Measurements from ENCODE around the gene NETO2.
"Not testable (repeated sequence)": the region's sequence is repeated elsewhere in the genome, so short reads cannot be mapped to it uniquely, and the experiment has no call there.

NETO2 gene

DNA sequence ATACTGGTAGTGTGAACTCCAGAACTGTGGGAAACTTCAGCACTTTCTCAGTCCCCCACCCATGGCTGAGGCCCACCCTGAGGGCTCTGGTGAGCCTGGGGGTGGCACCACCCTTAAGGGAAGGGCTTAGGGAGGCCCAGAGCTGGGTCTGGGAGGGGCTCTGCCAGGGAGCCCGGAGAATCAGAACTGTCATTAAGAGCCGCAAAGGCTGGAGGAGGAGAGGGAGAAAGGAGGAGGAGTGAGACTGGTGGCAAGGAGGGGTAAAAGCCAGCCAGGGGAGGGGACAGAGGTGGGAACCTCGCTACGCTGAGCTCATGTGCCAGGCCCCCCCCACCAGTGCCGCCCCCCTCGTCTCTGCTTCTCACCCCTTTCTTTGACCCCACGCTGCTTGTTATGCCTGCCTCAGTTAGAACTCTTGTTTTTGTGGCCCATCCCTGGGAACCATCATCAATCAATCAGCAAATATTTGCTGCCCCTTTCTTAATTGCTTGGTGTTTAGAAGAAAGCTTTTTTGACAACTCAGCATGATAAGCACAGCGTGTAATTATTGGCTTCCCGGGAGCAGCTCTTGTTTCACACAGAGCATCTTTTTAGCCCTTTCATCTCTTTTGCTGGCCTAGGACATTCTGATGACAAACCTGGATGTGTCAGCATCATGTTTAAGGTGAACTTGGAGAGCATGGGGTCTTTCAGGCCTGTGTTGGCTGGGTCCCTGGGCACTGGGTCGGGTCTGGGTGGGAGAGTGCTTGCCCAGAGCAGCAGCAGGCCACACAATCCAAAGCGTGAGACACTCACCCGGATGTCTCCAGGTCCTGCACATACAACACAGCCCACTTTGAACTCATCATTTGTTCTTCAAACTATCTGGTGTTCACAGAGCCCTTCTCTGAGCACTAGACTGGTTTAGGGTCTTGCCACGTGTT is 77.7 kb downstream of the NETO2 start:
- no peak for DNase-seq (ENCODE audit: low read depth in 3 of 3, low spot score in 1 of 3)

GRCh38 chr16:47064775-47065174 is 79.0 kb downstream of the NETO2 start:
- no peak for DNase-seq (ENCODE audit: low read depth in 3 of 3, low spot score in 1 of 3)

DNA sequence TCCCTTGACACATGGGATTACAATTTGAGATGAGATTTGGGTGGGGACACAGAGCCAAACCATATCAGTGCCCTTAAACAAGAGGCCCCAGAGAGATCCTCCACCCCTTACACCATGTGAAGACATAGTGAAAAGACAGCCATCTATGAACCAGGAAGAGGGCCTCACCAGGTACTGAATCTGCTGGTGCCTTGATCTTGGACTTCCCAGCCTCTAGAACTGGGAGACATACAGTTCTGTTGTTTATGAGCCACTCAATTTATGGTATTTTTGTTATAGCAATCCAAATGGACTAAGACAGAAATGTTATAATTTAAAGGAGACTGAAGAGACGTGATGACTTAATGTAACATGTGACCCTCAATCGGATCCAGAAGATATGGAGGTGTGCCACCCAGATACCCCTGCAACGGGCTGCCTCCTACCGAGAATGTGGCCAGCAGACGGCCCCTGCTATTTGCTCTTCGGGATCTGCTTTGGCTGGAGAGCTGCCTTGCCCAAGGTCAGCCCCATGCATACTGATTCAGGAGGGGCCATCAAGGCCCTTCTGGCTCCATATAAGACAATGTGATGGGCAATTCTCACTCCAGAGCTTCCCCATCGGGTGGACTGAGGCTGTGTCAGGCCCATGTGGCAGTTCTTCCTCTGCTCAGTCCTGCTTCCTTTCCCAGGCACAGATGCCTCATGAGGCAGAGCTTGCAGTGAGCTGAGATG is 80.6 kb downstream of the NETO2 start:
- no peak for DNase-seq (ENCODE audit: low read depth in 3 of 3, low spot score in 1 of 3)

DNA sequence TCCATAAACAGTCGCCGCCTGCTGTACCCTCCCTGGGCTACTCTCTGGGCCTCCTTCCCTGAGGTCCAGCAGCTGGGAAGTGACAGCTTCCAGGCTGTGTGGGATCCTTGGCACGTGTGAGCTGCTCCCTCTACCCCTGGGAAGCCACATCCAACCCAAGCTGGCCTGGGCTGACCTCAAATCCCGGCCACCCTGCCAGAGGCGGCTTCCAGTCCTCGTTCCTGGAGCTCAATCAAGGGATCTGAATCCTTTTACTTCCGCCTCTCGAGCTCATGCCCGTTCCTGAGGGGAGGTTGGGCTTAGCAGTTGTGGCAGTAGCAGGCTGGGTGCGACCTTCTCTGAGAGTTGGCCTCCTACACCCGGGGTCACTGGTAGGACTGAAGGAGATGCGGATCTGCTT is 82.5 kb downstream of the NETO2 start:
- no peak for DNase-seq (ENCODE audit: low read depth in 3 of 3, low spot score in 1 of 3)

GRCh38 chr16:47060596-47060995 is 83.1 kb downstream of the NETO2 start:
- DNase-seq (ENCODE audit: low read depth in 3 of 3, low spot score in 1 of 3): no peak

GRCh38 chr16:47059991-47060390 is 83.8 kb downstream of the NETO2 start:
- no peak for DNase-seq (ENCODE audit: low read depth in 3 of 3, low spot score in 1 of 3)

- not testable (repeated sequence) for DNase-seq (ENCODE audit: low read depth in 3 of 3, low spot score in 1 of 3)
Observed at GRCh38 chr16:47059130-47059529, 84.6 kb downstream of the NETO2 start.

DNA sequence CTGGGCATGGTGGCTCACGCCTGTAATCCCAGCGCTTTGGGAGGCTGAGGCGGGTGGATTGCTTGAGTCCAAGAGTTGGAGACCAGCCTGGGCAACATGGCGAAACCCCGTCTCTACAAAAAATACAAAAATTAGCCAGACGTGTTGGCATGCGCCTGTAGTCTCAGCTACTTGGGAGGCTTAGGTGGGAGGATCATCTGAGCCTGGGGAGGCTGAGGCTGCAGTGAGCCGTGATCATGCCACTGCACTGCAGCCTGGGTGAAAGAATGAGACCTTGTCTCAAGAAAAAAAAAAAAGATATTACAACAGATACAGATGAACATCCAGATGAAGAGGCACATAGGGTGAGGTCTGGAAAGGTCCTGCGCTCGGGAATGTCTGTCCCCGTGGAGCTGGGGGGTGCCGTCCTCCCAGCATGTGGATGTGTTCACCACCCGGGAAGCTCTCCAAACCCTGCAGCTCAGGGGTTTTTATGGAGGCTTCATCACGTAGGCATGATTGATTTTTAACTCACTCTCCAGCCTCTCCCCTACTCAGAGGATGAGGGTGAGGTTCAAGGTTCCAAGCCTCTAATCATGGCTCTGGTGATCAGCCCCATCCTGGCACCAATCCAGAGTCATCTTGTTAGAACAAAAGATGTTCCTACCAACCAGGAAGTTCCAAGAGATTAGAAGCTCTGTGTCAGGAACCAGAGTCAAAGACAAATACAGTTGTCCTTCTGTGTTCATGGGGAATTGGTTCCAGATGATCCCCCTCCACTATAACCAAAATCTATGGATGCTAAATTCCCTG is 85.3 kb downstream of the NETO2 start:
- no peak for DNase-seq (ENCODE audit: low read depth in 3 of 3, low spot score in 1 of 3)

DNA sequence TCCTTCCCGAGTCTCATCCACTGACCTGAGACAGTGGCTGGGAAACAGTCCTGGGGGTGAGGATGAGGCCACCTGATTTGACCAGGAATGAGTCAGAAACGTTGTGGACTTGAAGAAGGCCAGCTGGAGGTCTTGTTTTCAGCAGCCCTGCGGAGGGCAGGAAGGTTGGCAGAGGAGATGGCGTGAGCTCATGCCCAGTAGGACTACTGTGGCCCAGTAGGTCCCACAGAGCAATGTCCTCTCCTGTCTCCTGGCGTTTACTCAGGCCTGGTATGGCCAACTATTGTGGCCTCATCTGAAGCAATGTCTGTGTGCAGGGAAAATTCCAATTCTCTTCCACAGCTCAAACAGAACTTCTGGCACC is 86.1 kb downstream of the NETO2 start:
- DNase-seq (ENCODE audit: low read depth in 3 of 3, low spot score in 1 of 3): no peak

DNA sequence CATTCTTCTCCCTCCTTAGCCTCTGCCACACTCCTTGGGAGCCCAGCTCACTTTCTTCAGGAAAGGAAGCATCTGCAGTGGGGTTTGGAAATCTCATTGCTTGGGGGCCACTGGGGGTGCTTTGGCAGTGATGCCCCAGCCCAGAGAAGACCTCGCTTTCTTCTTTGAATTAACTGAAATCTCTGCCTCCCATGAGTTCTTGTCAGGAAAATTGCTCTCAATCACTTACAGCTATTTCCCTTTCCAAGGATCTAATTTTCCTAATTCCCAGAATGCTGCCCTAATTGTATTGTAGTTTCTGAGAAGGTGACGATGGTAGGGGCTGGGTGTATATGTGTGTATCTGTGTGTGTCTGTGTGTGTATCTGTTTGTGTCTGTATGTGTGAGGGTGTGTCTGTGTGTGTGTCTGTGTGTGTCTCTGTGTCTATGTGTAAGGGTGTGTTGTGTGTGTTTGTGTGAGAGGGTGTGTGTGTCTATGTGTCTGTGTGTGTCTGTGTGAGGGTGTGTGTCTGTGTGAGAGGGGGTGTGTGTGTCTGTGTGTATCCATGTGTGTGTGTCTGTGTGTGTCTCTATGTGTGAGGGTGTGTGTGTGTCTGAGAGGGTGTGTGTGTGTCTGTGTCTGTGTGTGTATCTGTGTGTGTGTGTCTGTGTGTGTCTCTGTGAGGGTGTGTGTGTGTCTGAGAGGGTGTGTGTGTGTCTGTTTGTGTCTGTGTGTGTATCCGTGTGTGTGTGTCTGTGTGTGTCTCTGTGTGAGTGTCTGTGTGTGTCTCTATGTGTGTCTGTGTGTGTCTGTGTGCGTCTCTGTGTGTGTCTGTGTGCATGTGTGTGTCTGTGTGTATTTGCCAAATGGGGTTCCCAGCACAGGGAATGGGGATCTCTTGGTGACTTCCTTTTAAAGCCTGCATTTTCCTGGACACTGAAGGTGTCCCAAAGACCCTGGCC is 86.8 kb downstream of the NETO2 start:
- no peak for DNase-seq (ENCODE audit: low read depth in 3 of 3, low spot score in 1 of 3)

GRCh38 chr16:47056061-47056460 is 87.7 kb downstream of the NETO2 start:
- DNase-seq (ENCODE audit: low read depth in 3 of 3, low spot score in 1 of 3): not testable (repeated sequence)

DNA sequence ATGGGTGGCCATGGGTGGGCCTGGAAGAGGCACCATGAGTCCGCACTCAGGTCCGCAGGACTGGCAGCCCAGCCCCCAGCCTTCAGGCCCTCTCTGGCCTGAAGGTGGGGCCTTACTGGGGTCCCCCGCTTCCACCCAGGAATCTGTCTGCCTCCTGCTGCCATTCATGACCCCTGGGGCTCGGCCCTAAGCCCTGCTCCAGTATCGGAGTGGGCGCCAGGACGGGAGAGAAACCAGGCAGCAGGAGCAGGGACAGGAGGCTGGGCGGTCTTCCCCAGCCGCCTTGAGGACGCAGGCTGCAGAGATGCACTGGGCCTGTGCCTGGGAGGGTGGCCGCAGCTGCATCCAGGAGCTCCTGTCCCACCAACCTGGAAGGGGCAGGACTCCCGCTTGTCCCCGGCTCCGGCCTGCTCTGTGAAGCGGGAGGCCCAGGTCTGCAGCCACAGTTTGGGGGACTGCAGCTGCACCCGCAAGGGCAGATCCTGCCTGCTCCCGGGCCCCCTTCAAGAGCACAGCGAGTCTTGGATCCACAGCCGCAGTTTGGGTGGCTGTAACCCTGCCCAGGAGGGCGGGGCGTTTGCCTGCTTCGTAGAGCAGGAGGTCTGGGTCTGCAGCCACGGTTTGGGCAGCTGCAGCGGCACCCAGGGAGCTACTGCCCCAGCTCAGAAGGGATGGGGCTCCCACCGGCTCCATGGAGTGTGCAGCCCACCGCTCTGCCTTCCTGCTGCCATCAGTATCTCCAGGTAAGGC is 88.4 kb downstream of the NETO2 start:
- no peak for DNase-seq (ENCODE audit: low read depth in 3 of 3, low spot score in 1 of 3)

- no peak for DNase-seq (ENCODE audit: low read depth in 3 of 3, low spot score in 1 of 3)
Observed at GRCh38 chr16:47054306-47054705, 89.4 kb downstream of the NETO2 start.

GRCh38 chr16:47053895-47054294 is 89.8 kb downstream of the NETO2 start:
- no peak for DNase-seq (ENCODE audit: low read depth in 3 of 3, low spot score in 1 of 3)

- DNase-seq (ENCODE audit: low read depth in 3 of 3, low spot score in 1 of 3): no peak
Observed at GRCh38 chr16:47052666-47053640, 90.8 kb downstream of the NETO2 start.

DNA sequence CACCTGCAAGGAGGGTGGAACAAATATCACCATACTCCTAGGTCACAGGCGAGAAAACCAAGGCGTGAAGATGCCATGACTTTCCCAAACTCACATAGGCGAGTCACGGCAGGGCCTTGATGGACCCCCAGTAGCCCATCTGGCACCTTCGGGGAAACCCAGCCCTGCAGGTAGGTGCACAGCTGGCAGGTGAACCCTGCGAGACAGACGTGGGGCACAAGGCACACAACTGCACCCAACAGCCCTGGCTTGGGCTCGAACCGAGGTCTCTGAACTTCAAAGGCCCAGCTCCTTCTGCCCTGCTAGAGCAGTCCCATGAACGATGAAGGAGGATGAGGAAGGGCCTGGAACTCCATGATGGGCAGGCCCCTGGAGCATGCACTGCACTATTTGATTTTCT is 92.7 kb downstream of the NETO2 start:
- no peak for DNase-seq (ENCODE audit: low read depth in 3 of 3, low spot score in 1 of 3)

GRCh38 chr16:47049901-47050583 is 93.7 kb downstream of the NETO2 start:
- no peak for DNase-seq (ENCODE audit: low read depth in 3 of 3, low spot score in 1 of 3)
